ENCODE measurements around the gene STRADA. TPM values are rescaled to one million over a fixed set of nuclear protein-coding genes. Genes with fewer than 3 reads are reported as not detected.

The STRADA gene
- polyA plus RNA-seq, 3 donors, result 12.5 to 51.9 (median 19.8) TPM

- Mint-ChIP-seq H3K36me3 (peaks cover 43 to 54% of the 10 kb centered on the region in 2 donors), H3K27me3 (ENCODE audit: low read depth in 3 of 3) (peaks cover 0 to 3% (median 0%) of the 10 kb centered on the region in 3 donors)
These were observed 41.7 kb downstream of the STRADA start, which contains the start of gene LIMD2 for GRCh38 chr17:63699638-63700527. Gene LIMD2, minus strand, starts transcription at chr17:63700125. Its CDS starts 827 bp downstream, at chr17:63699298.

More at GRCh38 chr17:63699638-63700527, 41.7 kb downstream of the STRADA start, which contains the start of gene LIMD2:
- peaks cover 0 to 2% (median 0%) of the 10 kb centered on the region in 7 donors for H3K9me3 Mint-ChIP-seq
- H3K4me3 ChIP-seq (replicated peaks in 1 of 3; ENCODE audit: low read depth in 2 of 3, low read length in 3 of 3), result peak within 1 kb of the TSS; percentile 74 to 100 (median 92)
- H3K27ac Mint-ChIP-seq, result peak within 1 kb of the TSS; percentile 97 to 99 (median 98)
- H3K27me3 ChIP-seq (ENCODE audit: control insufficient read depth in 2 of 2, insufficient read depth in 2 of 2, low read length in 2 of 2), result no peaks in the 10 kb centered on the region
- under 1% methylated on average over 132 of the region's 133 CpGs for WGBS (ENCODE audit: insufficient coverage)
- H3K36me3 ChIP-seq (replicated peaks in 1 of 2; ENCODE audit: control insufficient read depth in 1 of 2, insufficient read depth in 2 of 2, low read length in 2 of 2), result peaks cover 41 to 52% of the 10 kb centered on the region in 2 donors
- peak within 1 kb of the TSS; percentile 100 for H3K4me2 ChIP-seq (replicated peaks; ENCODE audit: extremely low read depth, low read length, poor library complexity, severe bottlenecking)
- peak in 2 of 3 donors; percentile 40 to 45 for DNase-seq
- TF ChIP-seq CTCF (IDR thresholded peaks at IDR 0.05), result no peak
- peaks cover 58% of the 10 kb centered on the region for H3K79me2 ChIP-seq (ENCODE audit: insufficient read depth, low read length)
- H3K9ac ChIP-seq (ENCODE audit: insufficient read depth, low read length, poor library complexity, severe bottlenecking), result peak within 1 kb of the TSS; percentile 91
- intact Hi-C loops (cut with micrococcal nuclease), result loop anchor here (5.0 to 10.0 kb wide), 8 partner anchors 42 to 145 kb away; partner anchors contain the start of genes CCDC47 (in 2 of the 2), DDX42 (in 2 of the 2), SMARCD2 (in 2 of the 2) and DCAF7 (in 1 of the 2)
- peak within 1 kb of the TSS; percentile 95 to 97 for H3K4me3 Mint-ChIP-seq
- H3K9me3 ChIP-seq (replicated peaks in 1 of 2; ENCODE audit: control insufficient read depth in 1 of 2, insufficient read depth in 1 of 2, low read length in 2 of 2), result no peaks in the 10 kb centered on the region
- H3K4me1 ChIP-seq (ENCODE audit: control insufficient read depth in 1 of 2, insufficient read depth in 2 of 2, low read length in 2 of 2), result peaks cover 66 to 76% of the 10 kb centered on the region in 2 donors
- H2AFZ ChIP-seq (ENCODE audit: insufficient read depth, low read depth, low read length, poor library complexity, severe bottlenecking), result peak within 1 kb of the TSS; percentile 70
- peaks cover 75% of the 10 kb centered on the region for H4K20me1 ChIP-seq (ENCODE audit: insufficient read depth, low read length)
- H3K4me1 Mint-ChIP-seq, result peaks cover 64% of the 10 kb centered on the region
- peak within 1 kb of the TSS; percentile 88 to 95 for H3K27ac ChIP-seq (ENCODE audit: low read depth in 1 of 2, low read length in 2 of 2)
